ENCODE measurements around the gene ZNF484. TPM values are rescaled to one million over a fixed set of nuclear protein-coding genes. Genes with fewer than 3 reads are reported as not detected.
"Not testable (repeated sequence)": the region's sequence is repeated elsewhere in the genome, so short reads cannot be mapped to it uniquely, and the experiment has no call there.

ZNF484 gene
- polyA plus RNA-seq (2013, experiment 1 of 2; ENCODE audit: insufficient read length) = 1.8 TPM
- 2.0 TPM for polyA plus RNA-seq (2013, experiment 2 of 2; ENCODE audit: insufficient read length)

DNA sequence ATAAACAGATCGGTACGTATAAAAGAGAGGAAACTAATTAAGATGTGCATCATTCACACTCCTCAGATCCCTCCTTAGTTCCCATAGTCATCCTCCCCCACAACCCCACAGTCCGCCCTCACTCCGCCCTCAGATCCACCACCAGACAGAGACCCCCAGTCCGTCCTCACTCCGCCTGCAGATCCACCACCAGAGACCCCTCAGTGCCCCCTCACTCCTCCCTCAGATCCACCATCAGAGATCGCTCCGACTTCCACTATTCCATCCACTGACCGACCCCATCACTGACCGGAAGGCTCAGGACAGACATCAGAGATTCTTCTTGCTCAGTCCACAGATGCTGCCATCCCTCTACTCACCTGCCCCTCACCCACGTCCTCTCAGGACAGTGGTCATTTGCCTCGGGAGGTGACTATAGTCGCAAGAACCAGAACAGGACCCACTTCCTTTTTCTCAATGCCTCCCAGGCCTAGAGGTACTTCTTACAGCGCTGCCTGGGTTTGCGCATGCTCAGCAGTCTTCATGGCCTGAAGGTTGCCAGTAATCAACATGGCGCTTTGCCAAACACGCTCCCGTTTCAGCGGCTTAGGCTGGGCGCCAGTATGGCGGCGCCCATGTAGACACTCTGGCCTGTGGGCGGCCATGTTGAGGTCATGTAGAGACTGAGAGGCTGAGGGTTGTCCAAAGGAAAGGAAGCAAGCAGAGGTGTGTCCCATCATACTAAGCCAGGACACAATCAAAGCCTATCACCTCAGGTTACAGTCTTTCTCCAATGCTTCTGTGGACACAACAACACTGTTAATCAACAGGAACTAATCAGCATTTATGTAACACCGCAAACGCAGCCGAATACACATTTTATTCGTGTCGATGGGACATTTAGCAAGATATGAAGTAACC is at the start of gene ZNF484:
TSS of gene ZNF484 (minus strand) at position 508 of the 900 bp plus-strand sequence. CDS start 3,009 bp downstream, outside the sequence.
- peak; percentile 97 for DNase-seq

DNA sequence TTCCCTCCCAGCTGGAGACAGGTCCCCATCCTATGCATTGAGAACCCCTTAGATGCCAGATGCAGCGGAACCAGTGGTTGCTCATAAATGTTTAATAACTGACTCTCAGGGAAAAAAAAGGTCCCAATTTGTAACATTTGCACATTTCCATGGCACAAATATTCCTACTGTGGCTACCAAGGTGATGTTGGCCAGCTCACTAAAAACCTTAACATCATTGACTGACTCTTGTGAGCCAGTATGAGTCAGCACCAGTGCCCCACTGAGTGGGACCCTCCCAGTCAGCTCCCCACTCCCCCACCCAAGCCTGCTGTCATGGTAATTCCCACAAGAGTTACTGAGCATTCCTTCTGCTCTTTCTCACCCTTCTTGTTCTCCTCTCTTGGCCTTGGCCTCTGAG is 42.6 kb upstream of the ZNF484 start:
- peak; percentile 40 for DNase-seq

DNA sequence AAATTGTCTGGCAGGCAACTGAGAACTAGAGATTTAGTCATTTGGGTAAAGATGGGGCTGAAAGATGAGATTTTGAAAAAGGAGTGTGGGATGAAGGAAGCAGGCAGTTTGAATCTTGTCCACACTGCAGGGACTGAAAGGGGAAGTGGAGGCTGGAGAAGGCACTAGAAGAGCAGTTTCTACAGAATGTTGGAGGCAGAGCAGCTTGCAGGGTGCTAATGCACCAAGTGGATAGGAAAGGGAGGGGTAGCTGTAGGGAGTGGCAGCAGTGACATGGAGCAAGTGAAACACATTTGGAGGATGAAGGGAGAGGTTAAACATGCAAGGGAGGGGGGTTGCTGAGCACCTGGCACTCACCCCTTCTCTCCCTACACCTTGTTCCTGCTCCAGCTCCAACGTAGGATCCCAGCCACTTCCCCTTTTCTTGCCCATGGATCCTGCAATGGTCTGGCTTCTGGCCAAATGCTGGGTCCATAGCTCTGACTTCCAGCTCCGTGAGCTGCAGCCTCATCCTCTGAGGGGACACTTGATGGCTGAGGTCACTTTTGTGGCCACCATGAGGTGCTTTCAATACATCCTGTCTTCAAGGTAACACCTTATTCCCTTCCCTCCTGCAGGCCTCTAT is 39.5 kb upstream of the ZNF484 start:
- no peak for DNase-seq

DNA sequence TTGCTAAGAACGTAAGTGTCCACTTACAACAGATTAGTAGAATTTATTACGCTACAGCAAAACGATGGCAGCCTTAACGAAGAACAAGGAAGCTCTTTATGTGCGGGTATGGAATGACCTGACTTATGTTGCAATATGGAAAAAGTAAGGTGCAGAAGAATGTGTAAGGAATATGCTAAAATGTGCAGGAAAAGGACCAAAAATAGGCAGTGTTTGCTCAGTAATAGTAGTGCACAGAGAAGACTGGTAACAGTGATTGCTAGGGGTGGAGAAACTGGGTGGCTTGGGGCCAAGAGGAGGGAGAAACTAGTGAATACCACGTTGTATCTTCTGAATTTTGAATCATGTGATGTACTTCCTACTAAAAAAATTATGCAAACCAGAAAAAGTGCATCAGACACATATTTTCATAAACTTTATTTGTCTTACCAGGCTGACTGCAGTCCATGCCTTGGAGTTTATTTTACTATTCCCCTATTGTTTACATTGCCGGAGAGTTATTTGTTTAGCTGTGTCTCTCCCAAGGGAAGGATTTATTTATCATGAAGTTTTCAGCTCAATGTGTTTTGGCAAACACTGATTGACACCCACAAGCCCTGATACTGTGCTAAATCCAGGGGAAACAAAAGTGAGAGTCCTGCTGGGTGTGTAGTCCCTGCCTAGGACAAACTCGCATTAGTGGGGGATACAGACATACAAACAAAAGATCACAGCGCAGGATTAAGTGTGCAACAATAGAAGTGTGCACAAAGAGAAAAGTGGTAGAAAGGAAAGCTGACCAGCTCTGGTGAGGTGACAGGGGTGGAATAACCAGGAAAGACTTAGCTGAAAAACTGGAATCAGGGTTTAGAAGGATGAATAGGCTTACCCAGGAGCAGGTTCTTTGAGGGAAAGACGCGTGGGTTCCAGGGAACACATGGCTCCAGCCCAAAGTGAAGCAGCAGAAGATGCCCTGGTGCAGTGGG is 34.0 kb upstream of the ZNF484 start:
- no peak for DNase-seq

DNA sequence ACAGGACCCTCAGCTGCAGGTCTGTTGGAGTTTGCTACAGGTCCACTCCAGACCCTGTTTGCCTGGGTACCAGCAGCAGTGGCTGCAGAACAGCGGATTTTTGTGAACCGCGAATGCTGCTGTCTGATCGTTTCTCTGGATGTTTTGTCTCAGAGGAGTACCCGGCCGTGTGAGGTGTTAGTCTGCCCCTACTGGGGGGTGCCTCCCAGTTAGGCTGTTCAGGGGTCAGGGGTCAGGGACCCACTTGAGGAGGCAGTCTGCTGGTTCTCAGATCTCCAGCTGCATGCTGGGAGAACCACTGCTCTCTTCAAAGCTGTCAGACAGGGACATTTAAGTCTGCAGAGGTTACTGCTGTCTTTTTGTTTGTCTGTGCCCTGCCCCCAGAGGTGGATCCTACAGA is 27.3 kb upstream of the ZNF484 start:
- DNase-seq = not testable (repeated sequence)

DNA sequence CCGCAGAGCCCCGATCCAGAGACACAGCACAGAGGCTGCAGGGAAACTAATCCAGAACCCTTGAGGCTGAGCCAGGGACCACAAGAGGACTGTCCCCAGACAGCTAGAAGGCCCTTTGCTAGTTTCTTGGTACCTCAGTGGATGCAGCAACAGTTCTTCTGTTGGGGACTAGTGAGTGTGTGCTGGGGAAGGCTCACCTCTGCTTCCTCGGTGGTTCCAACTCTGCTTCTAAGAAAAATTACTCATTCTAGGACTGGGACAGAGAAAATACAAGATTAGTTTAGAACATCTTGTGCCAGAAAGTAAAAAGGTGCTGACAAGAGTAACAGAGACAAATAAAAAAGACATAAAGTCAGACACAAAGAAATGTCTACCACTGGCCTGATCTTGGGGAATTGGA is 19.5 kb upstream of the ZNF484 start:
- DNase-seq = no peak

DNA sequence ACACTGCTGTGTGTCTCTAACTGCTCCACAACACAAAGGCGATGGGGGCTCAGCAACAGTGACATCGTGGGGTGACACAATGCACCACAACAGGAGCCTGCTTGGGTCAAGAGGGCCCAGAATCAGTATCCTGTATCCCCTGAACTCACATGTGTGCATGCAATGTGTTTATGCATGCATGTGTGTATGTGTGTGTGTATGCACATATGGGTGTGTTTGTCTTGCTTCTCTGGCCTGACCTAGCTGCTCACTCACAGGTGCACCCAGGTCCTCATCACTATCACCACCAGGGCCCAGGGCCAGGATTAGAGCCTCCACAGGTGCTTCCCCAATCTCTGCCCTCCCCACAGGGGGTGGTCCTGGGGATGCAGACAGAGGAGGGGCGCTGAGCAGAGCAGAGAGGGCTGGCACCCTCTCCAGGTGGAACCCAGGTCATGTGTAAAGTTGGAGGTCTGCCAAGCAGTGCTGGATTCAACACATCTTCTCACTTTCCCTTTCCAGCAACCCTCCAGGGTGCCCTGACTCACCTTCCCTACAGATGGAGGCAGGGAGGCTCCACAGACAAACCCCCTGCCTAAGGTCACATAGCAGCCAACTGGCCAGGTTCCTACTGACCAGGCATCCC is 18.1 kb upstream of the ZNF484 start:
- no peak for DNase-seq

DNA sequence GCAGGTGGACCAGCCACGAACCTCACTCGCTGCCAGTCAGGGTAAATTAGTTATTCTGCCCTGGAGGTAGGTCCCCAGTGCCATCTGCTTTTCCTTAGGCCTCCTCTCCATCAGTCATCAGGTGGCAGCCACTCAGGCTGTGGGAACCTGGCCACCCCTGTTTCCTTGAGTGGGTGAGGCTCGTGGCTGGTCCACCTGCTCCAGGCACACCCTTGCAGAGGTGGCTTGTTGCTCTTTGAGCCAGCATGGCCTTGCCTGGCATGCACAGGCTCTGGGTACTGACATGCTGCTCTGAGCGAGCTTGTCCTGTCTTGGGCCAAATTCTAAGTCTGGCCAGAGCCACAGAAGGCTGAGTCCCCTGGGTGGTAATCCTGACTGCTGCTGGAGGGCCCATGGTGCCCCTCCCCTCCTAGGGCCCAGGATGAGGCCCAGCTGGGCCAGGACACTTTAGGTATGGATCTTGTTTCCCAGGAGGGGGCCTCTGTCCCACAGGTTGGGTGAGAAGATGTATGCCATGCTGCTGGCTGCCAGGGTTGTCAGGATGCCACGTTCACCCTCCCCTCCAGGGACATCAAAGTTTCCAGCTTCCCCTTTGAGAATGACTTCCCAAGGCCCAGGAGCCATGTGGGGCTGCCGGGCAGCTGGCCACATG is 17.0 kb upstream of the ZNF484 start:
- DNase-seq = no peak

DNA sequence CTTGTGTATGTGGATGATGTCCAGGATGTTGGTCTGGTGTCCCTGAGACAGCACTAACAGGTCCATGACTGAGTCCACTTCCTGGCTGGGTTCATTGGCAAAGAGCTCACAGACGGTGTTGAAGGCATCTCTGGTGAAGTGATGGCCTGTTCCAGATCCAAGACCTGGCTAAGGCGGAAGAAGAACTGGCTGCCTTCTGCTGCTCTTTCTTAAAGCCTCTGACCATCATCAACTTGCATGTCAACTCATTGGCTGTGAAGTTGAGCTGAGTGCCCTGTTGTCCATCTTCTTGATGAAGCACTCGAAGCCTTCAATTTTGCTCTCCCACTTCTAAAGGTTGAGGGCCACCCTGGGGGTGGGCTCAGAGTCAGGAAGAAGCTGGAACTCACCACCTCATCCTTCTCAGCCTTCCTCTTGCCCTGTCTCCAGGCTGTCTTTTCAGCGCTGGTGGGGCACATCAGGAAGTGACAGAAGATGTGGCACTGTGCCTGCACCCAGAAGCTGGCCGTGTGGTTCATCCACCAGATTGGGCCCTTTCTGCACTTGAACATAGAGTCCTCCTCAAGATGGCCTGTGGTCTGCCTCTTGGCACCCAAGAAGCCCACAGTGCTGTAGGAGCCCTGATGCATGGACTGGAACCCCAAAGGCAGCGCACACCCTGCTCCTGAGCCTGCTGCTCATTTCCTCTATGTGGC is 16.2 kb upstream of the ZNF484 start:
- DNase-seq = not testable (repeated sequence)

DNA sequence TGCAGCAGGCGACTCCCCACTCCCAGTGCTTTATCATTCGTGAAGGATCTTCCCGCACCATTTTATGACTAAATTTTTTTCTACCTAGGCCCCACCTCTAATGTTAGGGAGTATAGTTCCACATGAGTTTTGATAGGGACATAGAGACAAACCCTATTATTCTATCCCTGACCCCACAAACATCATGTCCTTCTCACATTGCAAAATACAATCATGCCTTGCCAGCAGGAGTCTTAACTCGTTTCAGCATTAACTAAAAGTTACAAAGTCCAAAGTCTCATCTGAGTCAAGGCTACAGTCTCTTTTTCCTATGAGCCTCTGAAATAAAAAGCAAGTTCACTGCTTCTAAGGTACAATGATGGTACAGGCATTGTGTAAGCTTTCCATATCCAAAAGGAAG is 14.4 kb upstream of the ZNF484 start:
- DNase-seq = not testable (repeated sequence)

DNA sequence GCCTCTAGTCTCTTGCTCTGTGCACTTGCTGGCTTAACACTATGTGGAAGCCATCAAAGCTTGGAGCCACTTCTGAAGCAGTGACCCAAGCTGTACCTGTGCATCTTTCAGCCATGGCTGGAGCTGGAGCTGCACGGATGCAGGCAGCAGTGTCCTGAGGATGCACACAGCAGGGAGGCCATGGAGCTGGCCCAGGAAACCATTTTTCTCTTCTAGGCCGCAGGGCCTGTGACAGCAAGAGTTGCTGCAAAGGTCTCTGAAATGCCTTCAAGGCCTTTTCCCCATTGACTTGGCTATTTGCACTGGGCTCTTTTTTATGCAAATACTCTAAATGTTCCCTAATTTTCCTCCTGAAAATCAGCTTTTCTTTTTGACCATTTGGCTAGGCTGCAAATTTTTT is 12.9 kb upstream of the ZNF484 start:
- no peak for DNase-seq

DNA sequence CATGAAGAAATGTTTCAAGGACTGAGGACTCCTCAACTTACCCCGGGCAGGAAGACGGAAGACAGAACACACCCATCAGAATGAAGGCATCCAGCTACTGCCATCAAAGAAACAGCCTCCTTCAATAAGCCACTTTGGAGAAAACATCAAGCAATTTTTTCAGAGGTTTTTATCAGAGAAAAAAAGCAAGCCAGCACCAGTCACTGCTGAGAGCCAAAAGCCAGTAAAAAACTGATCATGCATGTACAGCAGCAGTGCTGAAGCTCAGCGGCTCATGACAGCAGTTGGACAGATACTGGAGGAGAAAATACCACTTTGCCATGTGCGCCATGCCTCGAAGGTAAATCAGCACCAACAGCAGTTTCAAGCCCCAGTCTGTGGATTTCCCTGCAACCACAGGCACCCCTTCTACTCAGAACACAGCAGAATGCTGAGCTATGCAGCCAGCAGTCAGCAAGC is 10.1 kb upstream of the ZNF484 start:
- no peak for DNase-seq

DNA sequence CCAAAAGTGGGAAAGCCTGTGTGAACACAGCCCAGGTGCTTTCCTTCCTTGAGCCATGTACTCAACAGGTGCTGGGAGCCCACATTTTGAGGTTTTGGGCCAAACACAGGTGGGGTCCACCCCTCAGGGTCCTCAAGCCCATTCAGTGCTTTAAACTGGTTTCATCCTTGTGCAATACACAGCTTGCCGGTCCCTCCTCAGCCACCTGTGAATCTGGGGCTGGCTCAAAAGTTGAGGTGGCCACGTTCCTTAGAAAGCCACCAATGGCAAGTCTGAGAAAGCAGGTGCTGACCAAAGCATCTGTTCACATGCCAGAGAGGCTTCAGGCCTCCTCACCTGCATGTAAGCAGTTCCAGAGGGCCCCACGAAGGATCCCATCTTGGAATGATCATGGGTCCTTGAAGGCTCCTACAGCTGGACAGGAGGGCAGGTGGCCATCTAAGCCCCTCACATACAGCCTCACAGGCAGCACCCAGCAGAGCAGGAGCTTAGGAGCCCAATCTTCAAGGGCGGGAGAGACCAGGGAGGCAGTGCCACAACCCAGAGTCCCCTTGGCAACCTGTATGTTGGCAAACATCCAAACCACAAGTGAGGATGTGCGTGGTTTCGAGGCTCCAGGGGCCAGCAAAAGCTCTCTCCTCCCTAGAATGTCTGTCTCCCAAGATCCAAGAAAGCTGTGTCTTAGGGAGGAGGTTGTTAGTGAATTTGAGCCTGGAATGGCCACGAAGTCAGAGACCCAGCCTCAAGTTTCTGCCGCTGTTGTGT is 9.2 kb upstream of the ZNF484 start:
- not testable (repeated sequence) for DNase-seq

DNA sequence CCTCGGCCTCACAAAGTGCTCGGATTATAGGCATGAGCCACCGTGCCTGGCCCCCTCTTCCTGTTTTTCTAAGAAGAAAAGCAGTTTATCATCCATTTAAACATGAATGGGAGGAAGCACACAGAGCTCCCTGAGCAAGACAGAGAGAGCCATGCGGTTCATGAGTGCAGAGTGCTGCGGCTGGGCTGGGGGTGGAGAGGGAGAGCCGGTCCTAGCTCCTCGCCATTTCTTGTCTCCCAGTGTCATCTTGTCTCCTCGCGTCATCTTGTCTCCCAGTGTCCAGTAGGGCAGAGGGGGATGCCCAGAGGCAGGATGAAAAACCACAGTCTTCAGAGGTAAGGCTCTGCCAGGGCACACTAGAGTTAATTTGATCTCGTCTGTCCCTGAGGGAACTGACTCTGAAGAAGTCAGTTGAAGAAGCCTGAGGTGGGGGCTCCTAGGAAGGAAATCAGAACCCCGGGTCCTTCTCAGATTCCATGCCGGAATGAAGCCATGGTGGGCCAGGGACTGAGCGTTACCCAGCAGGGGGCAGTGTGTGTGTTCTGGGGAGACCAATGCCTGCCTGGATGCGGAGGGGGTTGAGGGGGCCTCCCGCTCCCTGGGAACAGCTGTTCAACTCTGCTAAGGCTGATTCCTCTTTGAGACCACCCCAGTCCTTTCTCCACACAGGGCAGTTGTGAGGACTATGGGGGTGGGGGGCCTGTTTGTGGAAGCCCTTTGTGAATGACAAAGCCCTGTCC is 6.0 kb upstream of the ZNF484 start:
- DNase-seq = not testable (repeated sequence)

DNA sequence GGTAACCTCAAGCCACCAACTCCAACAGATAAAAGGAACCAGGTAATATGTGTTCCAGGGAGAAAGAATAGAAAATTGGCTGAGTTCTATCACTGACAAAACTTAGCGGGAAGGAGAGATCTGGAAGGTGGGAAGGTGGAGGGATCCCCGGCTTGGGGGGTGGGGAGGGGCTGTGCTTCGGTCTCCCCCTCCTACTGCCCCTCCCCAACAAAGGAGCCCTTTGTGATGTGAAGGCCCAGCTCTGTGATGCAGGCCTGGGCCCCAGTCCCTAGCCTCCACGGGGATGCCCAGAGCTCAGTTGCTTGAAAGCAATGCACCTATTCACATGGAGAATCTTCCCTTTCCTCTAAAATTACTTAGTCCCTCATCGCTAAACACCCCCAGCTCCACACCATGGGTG is 4.4 kb upstream of the ZNF484 start:
- DNase-seq = no peak

DNA sequence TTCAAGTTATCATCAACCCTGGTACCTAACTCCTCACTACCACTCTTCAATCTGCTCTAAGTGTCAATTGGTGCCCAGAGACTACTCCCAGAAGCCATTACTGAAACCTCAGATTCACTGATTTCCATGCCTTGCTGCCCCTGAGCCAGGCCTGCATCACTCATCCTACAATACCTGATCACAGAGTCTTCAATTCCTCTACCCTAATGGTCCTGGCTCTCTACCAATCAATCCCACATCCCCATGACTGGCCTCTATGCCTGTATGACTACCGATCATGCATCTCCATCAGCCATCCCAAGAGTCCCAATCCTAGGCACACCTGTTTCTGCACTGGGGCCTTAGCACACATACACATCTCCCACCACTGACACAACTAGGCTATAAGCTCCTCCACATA is 2.5 kb downstream of the ZNF484 start:
- no peak for DNase-seq

DNA sequence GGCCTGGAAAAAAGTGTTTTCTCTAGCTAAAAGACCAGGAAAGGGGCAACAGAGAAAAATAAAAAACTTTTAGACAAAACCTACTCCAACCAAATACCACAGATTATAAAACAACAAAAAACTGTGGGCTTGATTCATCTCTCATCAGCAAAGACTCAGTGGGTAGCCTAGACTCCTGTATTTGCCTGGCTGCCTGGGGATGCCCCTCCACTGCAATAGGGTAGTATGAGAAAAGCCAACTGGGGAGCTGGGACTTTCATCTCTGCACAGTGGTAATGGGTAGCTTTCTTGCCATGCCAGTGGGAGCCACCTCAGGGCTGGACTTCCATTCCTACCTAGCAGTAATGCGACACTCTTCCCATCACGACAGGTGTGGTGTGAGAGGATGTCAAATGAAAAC is 7.5 kb downstream of the ZNF484 start:
- no peak for DNase-seq

DNA sequence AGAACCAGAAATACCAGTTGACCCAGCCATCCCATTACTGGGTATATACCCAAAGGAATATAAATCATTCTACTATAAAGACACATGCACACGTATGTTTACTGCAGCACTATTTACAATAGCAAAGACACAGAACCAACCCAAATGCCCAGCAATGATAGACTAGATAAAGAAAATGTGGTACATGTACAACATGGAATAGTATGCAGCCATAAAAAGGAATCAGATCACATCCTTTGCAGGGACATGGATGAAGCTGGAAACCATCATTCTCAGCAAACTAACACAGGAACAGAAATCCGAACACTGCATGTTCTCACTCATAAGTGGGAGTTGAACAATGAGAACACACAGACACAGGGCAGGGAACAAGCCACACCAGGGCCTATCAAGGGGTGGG is 11.2 kb downstream of the ZNF484 start:
- not testable (repeated sequence) for DNase-seq

DNA sequence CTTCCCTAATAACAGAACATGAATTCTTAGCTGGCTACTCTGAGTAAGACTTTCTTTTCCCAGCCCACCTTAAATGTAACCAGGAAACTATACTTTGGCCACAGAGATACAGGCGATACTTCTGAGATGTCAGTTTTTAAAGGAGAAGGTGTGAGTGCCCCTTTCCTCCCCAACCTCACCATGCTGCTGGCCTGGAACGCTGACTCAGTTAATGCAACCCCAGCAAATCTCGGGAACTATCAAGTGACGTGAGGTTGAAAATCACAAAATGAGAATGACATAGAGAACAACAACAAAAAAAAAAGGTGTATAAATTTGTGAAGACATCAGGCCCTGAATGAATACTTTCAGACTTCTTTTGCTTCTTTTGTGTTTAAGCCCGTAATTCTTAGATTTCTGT is 13.7 kb downstream of the ZNF484 start:
- no peak for DNase-seq

Data from fibroblast of skin of back (primary cell).